Measurements from ENCODE around the gene CLSTN2. TPM values are rescaled to one million over a fixed set of nuclear protein-coding genes. Genes with fewer than 3 reads are reported as not detected.

Gene CLSTN2
- total and polyA plus RNA-seq, 8 donors: 0.31 to 1.1 (median 0.61) TPM

DNA sequence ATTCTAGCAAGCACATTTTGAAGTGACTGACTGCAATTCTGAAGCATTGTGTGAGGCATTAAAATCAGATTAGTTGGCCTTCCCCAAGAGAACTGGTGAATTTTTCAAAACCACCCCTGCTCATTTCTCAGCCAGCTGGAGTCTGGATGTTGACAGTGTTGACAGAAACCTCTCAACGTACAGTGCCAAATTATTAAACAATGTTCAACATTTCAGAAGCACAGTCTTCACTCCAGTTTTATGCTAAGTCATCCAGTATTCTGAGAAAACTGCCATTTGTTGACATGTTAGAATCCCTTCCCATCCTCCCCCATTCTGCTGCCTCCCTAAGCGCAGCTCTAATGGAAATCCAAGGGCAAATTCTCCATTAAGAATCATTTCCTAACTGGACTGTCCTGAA lies 373.6 kb downstream of the CLSTN2 start:
- Histone ChIP-seq H3K27me3 (no peaks in the 10 kb centered on the region), H3K27ac (no peak overlapping the region), H3K4me1 (no peaks in the 10 kb centered on the region), H3K9me3 (no peaks in the 10 kb centered on the region), H3K36me3 (no peaks in the 10 kb centered on the region), H3K4me3 (no peak overlapping the region)
- no peak for TF ChIP-seq CTCF (IDR thresholded peaks at IDR 0.05)
- ATAC-seq: no peak
- no peak for DNase-seq
- intact Hi-C loops (cut with DNase I): no loop called here

- Histone ChIP-seq H3K9me3 (no peaks in the 10 kb centered on the region), H3K4me3 (no peak overlapping the region), H3K27me3 (no peaks in the 10 kb centered on the region), H3K4me1 (no peaks in the 10 kb centered on the region), H3K27ac (no peak overlapping the region), H3K36me3 (no peaks in the 10 kb centered on the region)
- DNase-seq (no peak), ATAC-seq (no peak)
- no peak for TF ChIP-seq CTCF (IDR thresholded peaks at IDR 0.05)
- intact Hi-C loops (cut with DNase I): no loop called here
Observed at GRCh38 chr3:140311428-140311827, 376.4 kb downstream of the CLSTN2 start.

GRCh38 chr3:140315955-140316354 lies 381.0 kb downstream of the CLSTN2 start:
- intact Hi-C loops (cut with DNase I): no loop called here
- ATAC-seq (no peak), DNase-seq (no peak)
- no peak overlapping the region for H3K4me3 ChIP-seq
- H3K9me3 ChIP-seq: no peaks in the 10 kb centered on the region
- H3K36me3 ChIP-seq: no peaks in the 10 kb centered on the region
- TF ChIP-seq CTCF (IDR thresholded peaks at IDR 0.05): no peak
- no peak overlapping the region for H3K27ac ChIP-seq
- no peaks in the 10 kb centered on the region for H3K27me3 ChIP-seq
- H3K4me1 ChIP-seq: no peaks in the 10 kb centered on the region

DNA sequence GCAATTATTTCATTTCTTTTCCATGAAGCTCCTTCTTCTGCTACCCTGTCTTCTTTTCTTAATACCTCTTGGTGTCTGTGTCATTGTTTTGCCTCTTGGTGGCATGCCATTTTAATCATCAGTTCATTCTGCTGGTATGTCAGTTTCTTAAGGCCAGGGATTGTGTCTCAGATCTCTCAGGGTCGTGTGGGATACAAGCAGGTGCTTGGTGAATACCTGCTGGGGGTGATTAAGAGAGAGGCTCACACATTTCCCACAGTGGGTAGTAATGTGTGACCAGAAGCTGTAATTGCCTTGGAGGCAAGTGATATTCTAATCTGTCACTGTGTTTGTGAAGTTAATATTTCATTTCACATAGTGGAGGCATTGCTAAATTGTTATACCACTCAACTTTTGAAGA lies 381.5 kb downstream of the CLSTN2 start:
- H3K4me1 ChIP-seq: no peaks in the 10 kb centered on the region
- no peaks in the 10 kb centered on the region for H3K27me3 ChIP-seq
- no peak for ATAC-seq
- H3K36me3 ChIP-seq: no peaks in the 10 kb centered on the region
- no peak for TF ChIP-seq CTCF (IDR thresholded peaks at IDR 0.05)
- intact Hi-C loops (cut with DNase I): no loop called here
- H3K4me3 ChIP-seq: no peak overlapping the region
- no peak overlapping the region for H3K27ac ChIP-seq
- no peak for DNase-seq
- H3K9me3 ChIP-seq: no peaks in the 10 kb centered on the region

GRCh38 chr3:140316868-140317400 lies 381.9 kb downstream of the CLSTN2 start:
- no peak for ATAC-seq
- intact Hi-C loops (cut with DNase I): no loop called here
- Histone ChIP-seq H3K9me3 (no peaks in the 10 kb centered on the region), H3K27me3 (no peaks in the 10 kb centered on the region), H3K27ac (no peak overlapping the region), H3K36me3 (no peaks in the 10 kb centered on the region), H3K4me3 (no peak overlapping the region), H3K4me1 (no peaks in the 10 kb centered on the region)
- no peak for DNase-seq
- TF ChIP-seq CTCF (IDR thresholded peaks at IDR 0.05): no peak
